ENCODE measurements around the gene MECR.

Gene MECR, protein sequence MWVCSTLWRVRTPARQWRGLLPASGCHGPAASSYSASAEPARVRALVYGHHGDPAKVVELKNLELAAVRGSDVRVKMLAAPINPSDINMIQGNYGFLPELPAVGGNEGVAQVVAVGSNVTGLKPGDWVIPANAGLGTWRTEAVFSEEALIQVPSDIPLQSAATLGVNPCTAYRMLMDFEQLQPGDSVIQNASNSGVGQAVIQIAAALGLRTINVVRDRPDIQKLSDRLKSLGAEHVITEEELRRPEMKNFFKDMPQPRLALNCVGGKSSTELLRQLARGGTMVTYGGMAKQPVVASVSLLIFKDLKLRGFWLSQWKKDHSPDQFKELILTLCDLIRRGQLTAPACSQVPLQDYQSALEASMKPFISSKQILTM
- total RNA-seq = 2.5 to 6.1 reads per million in 2 donors

DNA sequence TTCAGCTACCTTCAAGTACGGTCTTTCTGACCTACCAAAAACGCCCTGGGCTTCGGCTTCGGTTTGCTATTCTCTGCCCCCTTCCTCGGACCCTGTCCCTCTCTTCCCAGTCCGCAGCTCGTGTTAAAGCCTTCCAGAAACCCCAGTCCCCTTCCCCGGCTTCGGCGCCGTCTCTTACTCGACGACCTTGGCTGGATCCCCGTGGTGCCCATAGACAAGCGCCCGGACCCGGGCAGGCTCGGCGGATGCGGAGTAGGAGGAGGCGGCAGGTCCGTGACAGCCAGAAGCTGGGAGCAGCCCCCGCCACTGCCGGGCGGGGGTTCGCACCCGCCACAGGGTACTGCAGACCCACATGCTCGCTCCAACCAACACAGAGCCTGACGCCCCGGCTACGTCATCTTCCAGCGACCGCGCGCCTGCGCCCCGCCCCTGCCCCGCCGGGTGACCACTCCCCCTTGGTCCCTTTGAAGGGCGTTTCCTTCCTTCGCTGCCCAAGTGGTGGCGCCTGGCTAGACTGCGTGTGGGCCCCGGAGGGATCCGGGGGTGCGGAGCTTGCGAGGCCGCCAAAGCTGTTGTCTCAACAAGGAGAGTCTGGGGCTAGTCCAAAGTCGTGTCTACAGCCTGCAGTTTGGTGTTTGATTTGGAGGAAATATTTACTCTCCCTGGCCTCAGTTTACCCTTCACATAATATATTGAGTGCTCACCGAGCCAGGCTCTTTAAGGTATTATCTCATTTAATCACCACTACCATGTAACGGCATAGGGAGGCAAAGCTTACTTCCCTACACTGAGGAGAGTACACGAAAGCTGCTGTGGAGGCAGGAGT, at the start of gene MECR:
TSS of gene MECR (minus strand) at position 382 of the 826 bp plus-strand sequence. CDS start at position 354, 28 bp downstream.
- peak; percentile 86 to 93 (median 93) for DNase-seq

DNA sequence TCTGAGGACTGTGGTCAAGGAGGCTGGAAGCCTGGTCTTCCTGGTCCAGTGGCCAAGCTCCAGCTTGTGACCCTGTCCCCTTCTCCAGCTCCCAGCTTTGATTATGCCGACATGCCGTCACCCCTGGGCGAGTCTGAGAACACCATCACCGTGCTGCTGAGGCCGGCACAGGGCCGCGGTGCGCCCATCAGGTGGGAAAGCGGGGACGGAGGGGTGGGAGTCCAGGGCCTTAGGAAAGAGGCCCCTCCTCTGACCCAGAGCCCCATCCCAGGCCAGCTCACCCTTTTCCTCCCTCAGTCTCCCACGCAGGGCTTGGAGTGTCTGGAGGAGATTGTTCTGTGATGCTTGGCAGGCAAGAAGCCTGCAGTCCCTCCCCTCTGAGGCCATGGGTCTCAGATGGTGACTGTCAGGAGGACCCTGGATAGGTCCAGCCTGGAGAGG, 49.2 kb upstream of the MECR start:
- DNase-seq = no peak

DNA sequence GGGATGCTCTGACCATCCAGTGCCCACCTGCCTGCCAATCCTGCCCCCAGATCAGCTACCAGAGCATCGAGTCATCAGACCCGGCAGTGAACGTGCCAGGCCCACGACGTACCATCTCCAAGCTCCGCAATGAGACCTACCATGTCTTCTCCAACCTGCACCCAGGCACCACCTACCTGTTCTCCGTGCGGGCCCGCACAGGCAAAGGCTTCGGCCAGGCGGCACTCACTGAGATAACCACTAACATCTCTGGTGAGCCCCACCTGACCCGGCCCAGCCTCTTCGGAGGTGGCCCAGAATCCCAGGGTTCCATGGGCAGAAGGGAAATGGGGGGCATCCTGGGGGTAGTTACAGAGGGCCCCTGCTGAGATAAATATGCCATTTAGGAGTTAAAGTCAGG, 48.7 kb upstream of the MECR start:
- DNase-seq = no peak

DNA sequence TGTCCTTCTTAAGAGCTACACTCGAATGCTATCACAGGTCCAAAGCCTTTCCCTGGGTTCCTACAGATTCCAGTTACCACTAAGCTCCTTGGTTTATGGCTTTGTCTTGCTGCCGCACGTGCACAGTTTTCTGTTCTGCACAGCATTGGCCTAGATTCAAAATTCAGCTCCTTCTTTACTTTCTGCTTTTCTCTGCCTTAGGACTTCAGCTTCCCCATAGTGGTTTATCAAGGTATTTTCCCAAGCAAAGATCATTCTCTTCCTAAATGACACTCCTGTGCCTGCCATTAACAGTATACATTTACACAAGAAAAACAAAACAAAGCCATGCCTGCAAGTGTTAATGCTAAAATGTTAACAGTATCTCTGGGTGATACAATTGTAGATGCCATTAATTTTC, 47.4 kb upstream of the MECR start:
- no peak for DNase-seq

DNA sequence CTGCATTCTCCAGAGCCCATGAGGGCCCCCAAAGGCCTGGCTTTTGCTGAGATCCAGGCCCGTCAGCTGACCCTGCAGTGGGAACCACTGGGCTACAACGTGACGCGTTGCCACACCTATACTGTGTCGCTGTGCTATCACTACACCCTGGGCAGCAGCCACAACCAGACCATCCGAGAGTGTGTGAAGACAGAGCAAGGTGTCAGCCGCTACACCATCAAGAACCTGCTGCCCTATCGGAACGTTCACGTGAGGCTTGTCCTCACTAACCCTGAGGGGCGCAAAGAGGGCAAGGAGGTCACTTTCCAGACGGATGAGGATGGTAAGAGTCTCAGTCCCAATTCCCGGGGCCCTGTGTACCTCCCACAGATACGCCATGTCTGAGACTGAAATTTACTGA, 44.7 kb upstream of the MECR start:
- DNase-seq = no peak

DNA sequence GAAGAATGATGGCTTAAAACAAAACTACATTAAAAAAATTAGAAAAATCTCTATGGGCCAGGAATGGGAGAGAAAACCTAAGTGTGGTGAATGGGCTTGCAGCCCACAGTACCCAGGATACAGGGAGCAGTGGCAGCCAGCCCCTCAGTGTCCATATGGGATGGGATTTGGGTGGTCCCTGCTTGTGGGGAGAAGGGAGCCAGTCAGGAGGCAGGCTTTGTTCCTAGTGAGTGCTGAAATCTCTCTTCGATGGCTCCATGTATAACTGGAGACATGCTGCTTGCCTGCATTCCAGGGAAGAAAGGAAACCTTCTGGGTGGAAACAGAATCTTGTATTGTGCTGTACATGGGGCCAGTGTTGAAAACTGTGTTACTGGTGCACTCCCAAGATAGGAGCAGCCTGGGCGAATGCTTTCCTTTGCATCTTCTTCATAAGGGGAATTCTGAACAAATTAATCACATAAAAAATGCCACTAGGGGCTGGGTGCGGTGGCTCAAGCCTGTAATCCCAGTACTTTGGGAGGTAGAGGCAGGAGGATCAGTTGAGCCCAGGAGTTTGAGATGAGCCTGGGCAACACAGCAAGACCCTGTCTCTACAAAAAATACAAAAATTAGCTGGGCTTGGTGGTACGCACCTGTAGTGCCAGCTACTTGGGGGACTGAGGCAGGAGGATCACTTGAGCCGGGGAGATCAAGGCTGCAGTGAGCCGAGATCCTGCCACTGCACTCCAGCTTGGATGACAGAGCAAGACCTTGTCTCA, 41.6 kb upstream of the MECR start:
- no peak for DNase-seq

DNA sequence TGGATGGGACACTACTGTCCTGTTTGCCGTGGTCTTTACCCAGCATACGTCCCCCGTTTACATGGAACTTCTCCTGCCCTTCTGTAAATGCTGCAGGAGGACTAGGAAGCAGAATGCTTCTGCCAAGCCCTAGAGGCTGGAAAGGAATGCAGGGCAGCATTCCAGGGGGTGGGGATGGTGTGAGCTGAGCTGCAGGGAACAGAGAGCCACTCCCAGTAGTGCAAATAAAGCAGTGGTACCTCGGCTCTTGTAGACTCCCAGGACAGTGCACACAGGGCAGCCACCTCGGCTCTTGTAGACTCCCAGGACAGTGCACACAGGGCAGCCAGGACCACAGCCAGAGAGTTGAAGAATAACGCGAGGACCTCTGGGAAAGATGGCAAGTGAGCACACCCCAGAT, 41.0 kb upstream of the MECR start:
- DNase-seq = no peak

DNA sequence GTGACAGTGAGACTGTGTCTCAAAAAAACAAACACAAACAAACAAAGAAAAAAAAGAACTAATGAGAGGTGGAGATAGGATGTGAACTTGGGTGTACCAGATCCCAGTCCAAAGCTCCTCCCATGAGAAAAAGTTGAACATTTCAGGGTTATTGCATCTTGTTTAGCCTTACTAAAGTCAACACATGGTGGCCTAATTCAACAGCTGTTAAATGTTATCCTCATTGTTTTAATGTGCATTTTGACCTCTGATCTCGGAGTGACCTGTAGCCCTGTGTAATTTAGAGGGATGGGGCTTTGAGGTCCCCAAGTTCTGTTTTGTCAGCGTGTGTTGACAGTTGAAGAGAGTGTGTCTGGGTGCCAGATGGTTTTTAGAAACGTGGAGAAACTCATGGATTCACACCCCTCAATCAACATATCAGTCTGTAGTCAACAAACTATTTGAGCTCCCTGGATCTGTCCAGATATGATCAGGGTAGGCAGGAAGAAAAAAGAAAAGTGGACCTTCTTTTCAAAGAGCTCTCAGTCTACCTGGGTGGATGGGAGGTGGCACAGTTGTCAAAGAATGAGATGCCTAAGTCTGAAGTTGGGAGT, 40.3 kb upstream of the MECR start:
- DNase-seq = no peak

DNA sequence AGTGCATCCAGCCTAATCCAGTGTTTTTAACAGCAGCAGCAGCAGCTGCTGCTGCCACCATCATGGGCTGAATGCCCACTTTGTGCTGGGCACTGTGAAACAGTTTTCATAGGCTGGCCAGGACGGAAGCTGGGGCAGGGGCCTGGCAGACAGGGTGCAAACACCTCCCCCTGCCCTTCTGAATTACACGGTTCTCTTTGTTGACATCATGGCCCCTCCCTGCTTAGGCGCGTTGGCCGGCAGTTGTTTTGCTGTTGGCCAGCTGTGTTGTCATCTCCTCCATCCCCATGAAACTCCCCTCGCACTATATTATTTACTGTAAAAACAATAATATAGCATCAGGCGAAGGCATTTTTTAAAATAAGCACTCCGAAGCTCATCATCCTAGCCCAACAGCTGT, 38.6 kb upstream of the MECR start:
- no peak for DNase-seq

DNA sequence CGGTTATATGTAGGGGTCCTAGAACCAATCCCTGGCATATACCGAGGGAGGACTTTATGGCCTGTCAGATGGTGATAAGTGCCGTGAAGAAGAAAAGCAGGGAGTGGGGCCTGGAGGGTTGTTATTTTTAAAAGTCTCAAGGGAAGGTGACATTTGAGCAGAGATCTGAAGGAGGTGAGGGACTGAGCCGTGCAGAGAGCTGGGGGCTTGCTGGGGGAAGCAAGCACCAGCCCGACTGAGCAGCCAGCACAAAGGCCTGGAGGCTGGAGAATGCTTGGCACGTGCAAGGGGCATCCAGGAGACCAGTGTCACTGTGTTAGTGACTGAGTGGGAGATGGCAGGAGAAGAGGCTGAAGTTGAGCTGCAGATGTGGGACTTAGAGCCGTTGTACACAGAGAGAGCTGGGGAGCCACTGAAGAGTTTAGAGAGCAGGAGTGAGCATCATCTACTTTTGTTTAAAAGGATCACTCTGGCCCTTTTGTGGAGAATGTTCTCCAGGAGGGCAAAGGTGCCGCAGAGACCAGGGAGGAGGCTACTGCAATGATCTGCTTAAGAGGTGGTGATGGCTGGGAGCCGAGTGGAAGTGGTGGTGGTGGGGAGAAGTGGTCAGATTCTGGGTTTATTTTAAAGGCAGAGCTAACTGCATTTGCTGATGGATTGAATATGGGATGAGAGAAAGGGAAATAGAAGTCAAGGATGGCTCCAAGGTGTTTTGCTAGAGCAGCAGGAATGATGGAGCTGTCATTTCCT, 36.8 kb upstream of the MECR start:
- DNase-seq = no peak

DNA sequence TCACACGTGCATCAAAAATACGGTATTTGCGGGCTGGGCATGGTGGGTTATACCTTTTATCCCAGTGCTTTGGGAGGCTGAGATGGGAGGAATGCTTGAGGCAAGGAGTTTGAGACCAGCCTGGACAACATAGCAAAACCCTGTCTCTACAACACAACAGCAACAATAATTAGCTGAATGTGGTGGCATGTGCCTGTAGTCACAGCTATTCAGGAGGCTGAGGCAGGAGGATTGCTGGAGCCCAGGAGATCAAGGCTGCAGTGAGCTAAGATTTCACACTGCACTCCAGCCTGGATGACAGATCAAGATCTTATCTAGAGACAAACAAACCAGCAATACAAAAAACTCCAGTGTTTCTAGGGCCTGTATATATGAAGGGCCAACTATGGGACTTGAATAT, 36.2 kb upstream of the MECR start:
- DNase-seq = no peak

DNA sequence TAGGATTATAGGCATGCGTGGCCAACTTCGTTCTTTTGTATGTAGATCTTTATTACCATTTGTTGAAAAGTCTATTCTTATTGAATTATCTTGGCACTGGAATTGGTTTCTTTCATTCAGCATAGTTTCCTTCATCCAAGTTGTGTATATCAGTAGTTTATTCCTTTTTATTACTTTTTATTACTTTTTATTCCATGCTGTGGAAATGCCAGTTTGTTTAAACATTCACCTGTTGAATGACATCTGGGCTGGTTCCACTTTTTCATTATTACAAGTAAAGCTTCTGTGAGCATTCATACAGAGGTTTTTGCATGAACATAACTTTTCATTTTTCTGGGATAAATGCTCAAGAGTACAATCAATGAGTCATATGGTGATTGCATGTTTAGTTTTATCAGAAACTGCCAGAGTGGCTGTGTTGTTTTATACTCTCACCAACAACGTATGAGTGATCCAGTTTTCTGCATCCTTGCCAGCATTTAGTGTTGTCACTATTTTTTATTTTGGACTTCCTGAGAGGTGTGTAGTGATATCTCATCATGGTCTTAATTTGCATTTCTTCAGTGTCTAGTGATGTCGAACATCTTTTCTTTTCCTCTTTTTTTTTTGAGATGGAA, 34.1 kb upstream of the MECR start:
- DNase-seq = no peak

DNA sequence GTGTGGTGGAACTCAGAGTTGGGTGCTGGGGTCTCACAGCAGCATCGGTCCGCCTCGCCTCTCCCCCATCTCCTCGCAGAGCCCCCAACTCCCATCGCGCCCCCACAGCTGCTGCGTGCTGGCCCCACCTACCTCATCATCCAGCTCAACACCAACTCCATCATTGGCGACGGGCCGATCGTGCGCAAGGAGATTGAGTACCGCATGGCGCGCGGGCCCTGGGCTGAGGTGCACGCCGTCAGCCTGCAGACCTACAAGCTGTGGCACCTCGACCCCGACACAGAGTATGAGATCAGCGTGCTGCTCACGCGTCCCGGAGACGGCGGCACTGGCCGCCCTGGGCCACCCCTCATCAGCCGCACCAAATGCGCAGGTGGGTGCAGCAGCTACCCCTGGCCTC, 29.8 kb upstream of the MECR start:
- DNase-seq = no peak

DNA sequence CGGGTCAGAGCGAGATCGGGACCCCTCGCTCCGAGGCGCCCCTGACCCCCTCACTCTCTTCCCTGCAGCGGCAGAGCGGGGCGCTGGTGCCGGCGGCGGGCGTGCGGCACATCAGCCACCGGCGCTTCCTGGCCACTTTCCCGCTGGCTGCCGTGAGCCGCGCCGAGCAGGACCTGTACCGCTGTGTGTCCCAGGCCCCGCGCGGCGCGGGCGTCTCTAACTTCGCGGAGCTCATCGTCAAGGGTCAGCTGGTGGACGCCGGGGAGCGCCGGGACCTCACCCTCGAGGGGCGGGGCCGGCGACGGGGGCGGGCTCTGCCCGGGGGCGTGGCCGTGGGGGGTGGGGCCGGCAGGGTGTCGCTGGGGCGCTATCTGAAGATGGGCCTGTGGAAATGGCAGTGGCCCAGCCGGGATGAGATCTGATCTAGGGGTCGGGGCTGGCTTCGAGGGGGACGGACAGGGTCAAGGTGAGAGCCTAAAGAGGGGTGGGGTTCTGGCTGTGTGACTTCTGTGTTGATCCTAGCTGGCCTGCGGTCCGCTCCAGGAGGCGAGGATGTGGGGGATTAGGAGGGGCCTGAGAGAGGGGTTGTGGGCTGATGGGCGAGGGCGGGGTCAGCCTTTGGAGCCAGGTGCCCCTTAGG, 29.2 kb upstream of the MECR start:
- DNase-seq = peak in 1 of 5 experiments; percentile 19

DNA sequence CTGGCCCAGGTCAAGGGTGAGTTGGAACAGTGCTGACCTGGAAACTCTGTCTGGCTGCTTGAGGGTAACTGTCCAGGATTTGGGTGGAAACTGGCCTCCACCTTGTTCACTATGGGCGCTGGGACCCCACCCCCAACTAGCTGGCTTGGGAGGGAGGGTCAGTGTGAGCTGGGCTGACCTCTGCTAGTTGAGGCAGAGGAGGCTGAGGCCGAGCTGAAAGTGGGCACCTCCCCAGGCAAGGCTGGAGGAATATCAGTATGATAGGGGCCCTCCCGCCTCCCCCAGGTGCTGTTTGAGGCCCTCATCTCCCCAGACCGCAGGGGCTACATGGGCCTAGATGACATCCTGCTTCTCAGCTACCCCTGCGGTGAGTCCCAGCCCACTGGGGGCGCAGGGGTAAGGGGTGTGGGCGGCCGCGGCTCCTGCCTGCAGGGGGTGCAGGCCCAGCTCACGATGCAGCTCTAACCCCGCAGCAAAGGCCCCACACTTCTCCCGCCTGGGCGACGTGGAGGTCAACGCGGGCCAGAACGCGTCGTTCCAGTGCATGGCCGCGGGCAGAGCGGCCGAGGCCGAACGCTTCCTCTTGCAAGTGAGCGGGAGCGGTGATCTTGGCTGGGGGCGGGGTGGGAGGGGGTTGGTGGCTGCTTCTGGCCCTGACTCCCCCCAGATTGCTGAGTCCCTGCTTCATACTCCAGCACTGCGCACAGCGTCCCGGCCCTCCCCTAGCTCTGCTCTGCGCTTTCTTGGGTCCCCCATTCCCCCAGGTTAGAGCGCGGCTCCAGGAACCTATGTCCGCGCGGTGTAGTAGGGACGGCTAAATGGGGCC, 28.5 kb upstream of the MECR start:
- DNase-seq = no peak

DNA sequence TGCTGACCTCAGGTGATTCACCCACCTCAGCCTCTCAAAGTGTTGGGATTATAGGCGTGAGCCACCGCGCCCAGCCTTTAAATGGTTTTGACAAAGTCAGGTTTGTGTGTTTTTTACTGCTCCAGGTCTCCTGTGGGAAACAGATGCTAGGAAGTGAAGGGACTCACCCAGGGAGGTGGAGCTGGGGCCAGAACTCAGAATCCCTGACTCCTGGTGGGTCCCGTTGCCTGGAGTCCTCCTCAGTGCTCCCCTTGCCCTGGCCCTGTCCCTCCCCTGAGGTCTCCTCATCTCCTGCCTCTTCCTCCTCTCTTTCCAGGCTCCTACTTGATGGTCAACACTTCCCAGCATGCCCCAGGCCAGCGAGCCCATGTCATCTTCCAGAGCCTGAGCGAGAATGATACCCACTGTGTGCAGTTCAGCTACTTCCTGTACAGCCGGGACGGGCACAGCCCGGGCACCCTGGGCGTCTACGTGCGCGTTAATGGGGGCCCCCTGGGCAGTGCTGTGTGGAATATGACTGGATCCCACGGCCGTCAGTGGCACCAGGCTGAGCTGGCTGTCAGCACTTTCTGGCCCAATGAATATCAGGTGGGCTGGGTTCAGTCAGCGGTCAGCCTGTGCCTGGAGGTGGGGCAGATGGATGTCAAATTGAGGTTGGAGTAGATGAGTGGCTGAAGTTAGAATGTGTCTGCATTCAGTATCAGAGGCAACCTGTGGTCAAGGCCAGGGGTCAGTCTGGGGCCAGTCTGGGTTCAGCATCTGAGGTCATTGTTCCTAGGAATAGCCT, 27.6 kb upstream of the MECR start:
- DNase-seq = no peak

DNA sequence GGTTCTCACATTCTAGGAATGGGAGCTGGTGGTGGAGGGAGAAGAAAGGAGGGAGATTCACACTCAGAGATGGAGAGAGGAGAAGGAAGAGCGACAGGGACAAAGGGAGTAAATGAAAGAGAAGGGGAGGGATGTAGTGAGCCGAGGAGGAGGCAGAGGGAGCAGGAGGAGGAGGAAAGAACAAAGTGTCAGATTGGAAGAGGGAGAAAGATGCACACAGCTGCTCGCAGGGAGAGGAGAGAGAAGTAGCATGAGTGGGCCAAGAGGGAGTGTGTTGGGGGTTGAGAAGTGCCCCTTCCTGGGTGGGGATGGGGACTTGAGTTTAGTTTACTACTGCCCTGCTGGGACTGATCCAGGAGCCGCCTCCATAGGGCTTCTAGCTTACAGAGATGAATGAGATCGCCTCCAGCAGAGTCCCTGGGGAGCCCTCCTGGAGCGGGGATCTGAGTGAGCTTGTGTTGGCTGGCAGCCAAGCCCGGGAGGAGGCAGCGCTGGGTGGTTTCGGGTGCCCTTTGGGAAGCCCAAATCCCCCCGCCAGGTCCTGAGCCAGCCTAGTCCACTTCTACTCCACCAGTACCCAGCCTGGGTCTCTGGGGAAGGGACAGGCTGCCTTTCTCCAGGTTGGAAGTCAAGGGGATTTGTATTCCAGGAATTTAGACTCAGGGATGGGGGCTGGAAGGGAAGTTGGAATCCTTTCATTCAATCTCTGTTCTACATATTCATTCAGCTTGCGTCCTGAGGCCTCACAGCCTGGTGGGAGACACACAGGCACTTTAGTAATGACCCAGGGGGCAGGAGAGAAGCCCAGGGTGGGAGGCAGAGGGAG, 26.5 kb upstream of the MECR start:
- DNase-seq = no peak

DNA sequence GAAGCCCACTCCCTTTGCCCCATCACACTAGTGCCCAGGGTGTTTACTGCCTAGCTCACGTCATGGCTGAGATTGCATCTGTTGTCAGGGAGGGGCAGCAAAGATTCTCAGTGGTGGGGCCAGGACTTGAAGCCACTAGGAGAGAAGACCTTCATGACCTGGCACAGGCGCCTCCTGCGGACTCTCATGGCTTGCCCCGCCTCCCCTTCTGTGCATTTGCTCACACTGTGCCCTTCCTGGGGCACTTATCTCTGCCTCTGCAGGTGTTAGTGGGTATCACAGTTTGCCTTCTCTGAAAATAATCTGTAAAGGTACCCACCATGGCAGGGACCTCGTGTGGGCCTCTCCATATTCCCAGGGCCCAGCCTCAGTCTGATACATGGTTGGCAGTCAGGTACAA, 25.7 kb upstream of the MECR start:
- DNase-seq = no peak
